Femur (tissue), 1 donor: ENCODE measurements around the gene RAB7A.
"Not testable (repeated sequence)": the region's sequence is repeated elsewhere in the genome, so short reads cannot be mapped to it uniquely, and the experiment has no call there.

ENCODE experiments used
- DNase-seq: peaks from one replicate; pipeline ENCODE4 v3.0.0-alpha.2; 2017

Gene RAB7A

DNA sequence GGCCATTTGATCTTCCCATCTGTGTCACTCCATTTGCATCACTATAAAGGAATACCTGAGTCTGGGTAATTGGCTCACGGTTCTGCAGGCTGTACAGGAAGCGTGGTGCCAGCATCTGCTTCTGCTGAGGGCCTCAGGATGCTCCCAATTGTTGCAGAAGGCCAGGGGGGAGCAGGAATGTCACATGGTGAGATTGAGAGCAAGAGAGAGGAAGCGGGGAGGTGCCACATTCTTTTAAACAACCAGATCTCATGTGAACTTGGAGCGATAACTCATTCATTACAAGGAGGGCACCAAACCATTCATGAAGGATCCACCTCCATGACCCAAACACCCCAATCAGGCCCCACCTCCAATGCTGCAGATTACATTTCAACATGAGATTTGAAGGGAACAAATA is 13.1 kb upstream of the RAB7A start:
- no peak for DNase-seq

DNA sequence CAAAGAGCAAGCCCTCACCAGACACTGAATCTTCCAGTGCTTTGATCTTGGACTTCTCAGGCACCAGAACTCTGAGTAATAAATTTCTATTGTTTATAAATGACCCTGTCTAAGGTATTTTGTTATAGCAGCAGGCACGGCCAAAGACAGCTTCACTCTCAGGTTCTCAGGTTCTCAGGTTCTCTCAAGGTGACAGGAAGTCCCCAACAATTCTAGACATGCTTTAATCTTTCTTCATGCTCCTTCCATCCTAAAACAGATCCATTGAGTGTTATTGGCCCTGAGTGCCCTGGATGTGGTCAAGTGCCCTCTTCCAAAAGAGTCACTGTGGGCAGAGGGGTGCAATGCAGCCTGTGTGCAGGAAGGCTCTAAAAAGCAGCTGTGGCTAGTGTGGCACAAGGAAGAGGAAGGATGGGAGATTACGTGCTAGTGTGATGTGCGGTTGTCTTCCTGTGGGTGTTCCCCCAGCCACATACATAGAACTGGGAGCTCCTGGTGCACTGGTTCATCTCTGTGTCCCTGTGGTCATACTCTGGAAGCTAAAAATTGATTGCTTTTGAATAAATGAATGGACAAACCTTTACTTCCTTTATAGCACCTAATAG is 11.0 kb upstream of the RAB7A start:
- DNase-seq: no peak

DNA sequence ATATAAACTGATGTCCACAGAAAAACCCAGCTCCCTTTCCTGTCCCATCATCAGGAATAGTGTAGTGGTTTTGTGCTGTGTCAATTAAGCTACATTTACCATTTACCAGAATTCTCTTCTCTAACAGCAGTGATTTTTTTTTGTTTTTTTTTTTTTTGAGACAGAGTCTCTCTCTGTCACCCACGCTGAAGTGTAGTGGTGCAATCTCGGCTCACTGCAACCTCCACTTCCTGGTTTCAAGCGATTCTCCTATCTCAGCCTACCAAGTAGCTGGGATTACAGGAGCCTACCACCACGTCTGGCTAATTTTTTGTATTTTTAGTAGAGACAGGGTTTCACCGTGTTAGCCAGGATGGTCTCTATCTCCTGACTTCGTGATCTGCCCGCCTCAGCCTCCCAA is 7.1 kb upstream of the RAB7A start:
- DNase-seq: not testable (repeated sequence)

DNA sequence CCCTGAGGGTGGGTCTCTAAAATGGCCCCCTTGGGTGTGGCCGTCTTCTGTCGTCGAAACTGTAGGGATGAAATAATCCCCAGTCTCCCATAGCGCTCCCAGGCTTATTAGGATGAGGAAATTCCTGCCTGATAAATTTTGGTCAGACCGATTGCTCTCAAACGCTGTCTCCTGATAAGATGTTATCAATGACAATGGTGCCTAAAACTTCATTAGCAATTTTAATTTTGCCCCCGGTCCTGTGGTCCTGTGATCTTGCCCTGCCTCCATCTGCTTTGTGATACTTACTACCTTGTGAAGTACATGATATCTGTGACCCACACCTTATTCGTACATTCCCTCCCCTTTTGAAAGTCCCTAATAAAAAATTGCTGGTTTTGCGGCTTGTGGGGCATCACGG is 5.1 kb upstream of the RAB7A start:
- DNase-seq: no peak

DNA sequence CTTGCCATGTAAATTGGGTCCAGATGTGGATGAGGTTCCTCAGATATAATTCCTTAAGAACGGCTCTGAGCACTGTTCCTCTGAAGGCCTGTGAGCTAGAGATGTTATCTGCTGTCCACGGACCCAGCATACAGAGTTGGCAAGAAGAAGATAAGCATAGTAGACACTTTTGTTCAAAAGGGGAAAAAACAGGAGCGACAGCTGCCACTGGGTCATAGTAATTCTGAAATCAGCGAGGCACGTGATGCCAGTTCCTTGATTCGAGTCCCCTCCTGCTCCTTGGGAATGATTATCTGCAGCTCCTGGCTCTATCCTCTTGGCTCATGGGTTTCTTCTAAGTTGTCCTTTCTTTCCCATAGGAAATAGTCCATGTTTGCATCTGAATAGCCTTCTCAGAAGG is 2.5 kb upstream of the RAB7A start:
- DNase-seq: no peak

DNA sequence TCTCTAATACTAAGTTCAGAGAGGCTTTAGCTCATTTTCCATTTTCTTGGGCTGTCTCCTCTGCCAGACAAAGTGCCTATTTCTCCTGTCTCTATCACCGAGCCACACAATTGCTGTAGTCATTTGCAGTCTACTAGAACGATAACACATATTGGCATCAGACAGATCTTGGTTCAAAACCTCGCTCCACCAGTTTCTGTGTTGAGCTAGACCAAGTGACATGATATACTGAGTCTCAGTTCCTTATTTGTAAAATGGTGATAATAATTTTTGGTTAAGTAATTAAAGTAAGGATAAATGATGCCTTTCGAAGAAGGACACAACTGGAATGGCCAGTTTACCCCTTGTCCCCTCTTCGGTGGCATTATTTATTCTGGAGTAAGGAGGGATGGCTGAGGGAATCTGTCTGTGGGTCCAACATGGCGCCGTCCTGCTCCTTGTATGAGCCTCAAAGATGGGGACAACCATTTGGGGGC is 398 bp upstream of the RAB7A start:
- DNase-seq: no peak

DNA sequence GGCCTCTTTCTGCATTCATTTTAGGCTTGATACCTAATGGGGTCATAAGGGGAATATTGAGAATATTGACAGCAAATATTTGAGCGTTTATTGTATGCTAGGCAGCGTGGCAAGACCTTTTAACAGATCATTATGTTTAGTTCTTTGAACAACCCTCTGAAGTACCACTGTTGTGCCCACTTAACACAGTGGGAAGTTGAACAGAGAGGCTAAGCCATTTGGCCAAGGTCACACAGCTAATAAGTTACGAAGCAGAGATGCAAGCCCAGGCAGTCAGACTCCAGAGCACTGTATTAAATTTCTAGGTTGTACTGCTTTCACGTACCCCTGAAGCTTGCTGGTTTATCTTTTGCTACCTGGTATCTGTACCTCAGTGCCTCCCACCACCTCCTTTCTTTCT is 1.1 kb downstream of the RAB7A start:
- no peak for DNase-seq

DNA sequence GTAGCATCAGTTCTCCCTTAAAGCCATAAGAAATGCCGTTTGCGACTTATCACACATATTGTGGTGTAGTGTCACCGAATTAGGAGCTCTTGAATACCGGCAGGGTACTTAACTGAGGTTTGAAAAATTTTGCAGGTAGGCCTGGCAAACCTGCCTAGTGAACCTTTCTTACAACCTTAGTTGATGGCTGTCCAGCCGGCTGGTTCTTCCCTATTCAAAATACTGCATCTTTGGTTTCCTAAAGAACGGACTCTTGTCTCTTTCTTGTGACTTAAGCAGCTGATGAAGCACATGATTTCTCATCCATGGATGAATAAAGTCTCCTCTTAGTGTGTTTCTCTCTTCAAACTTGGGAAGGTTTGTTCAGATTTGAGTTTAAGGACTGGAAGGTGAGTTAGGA is 1.5 kb downstream of the RAB7A start:
- DNase-seq: no peak

DNA sequence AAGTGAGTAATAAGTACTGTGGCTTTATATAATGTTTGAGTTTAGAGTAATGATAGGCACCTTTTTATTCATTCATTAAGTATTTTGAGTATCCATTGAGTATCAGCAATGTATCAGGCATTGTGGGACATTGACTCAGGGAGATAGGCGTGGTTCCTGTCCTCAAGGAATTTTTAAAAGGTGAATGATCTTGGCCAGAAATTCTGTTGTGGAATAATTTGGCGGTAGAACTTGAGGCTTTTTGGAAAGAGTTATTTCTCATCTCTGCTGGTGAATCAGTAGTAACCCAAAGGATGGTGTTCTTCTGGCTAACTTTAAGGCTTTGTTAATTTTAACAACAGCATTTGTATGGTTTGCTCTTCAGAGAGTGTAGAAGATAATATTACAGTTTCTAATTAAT is 2.0 kb downstream of the RAB7A start:
- no peak for DNase-seq

DNA sequence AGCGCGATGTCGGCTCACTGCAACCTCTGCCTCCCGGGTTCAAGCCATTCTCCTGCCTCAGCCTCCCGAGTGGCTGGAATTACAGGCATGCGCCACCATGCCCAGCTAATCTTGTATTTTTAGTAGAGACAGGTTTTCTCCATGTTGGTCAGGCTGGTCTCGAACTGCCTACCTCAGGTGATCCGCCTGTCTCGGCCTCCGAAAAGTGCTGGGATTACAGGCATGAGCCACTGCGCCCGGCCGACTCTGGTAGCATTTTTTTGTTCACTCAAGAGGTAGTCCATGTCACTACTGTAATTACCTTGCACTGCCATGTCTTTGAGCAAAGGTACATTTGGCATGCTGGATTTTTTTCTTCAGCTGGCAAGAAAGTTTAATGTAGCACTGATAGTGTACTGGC is 2.5 kb downstream of the RAB7A start:
- DNase-seq: not testable (repeated sequence)

DNA sequence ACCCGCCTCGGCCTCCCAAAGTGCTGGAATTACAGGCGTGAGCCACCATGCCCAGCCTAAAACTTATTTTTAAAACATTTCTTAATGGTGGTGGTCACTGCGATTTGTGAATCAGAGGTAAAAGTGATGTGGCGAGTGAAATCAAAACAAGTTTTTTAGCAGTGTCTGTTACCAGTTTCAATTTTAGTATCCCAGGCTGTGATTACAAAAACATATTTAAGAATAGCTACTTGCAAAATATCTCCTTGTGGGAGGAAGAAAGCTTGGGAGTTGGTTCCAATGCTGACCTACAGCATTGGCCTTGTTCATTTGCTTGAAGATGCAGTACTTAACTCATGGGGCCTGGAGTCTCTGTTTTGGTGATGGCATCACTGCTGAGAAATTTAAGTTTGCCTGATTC is 4.5 kb downstream of the RAB7A start:
- DNase-seq: no peak

DNA sequence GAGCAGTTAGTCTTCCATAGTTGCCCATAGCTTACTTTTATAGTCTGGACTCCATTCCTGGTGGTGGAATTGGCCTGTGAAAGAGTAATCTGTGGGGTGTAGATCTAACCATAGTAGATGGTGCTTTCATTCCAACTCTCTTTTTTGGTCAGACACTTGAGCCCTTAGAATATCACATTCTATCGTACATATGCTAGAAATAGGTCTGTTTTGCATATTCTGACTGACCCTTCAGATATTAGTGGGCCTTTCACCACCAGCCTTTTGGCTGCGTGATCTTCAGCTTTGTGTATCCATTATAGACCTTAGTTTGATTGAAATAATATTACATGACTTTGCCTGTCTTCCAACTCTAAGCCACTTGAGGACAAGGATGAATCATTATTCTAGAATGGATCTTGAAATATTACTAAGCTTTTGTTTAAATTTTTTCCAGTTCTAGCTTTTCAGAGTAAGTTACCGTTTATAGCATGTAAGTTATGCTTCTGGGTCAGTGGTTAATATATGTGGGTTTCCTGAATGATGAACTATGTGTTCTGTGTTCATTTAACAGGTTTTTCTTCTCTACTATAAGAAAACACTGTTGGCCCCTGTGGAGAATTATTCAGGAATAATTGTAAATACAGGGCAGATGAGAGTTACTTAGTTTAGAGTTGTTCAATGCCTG is 8.7 kb downstream of the RAB7A start:
- no peak for DNase-seq

DNA sequence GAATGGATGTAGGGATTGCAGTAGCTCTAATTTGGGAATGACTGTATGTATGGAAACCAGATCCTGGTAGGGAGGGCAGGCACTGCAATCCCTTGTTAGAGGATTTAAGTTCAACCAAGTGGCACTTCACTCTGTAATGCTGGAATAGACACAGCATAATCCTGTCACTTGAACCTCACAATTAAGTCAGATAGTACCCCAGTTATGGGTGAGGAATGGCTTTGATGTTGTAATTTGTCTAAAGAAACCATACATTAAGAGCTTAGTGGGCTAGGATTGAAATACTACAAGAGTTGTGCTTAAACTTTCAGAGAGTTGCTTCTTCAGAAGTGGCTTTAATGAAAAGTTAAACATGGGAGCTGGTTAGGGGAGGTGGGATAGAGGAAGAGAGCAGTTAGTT is 9.3 kb downstream of the RAB7A start:
- no peak for DNase-seq

DNA sequence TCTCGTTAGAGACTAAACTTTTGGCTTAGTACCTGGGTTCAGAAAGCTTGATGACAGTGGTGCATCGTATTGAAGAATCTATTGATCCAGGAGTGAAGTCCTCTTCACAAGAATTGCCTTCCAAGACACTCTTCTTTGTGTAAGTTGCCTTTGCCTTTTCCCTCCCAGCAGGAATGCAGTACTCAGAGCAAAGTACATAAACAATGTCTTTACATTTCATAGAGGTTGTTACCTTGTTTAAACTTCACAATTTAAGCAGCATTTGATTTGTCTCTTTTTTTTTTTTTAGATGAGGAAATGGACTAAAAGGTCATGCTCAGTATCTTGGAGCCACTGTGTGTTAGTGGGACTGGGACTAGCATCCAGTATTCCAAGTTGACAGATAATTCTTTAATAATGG is 9.9 kb downstream of the RAB7A start:
- no peak for DNase-seq

DNA sequence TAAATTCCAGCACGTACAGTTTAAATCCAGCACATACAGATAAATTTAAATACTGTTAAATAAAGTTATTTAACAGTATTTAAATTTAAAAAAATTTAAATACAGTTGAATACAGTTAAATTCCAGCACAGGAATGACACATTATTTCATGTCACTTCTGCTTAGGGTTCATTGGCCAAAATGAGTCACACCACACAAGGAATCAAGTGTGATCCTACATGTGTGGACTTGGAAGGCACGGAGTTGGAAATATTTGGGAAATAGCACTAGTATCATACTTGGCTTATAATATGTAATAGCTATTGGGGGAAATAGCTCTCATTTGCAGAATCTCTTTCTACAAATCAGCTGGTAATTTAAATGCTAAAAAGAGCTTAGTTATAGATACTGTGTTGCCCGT is 10.6 kb downstream of the RAB7A start:
- no peak for DNase-seq

DNA sequence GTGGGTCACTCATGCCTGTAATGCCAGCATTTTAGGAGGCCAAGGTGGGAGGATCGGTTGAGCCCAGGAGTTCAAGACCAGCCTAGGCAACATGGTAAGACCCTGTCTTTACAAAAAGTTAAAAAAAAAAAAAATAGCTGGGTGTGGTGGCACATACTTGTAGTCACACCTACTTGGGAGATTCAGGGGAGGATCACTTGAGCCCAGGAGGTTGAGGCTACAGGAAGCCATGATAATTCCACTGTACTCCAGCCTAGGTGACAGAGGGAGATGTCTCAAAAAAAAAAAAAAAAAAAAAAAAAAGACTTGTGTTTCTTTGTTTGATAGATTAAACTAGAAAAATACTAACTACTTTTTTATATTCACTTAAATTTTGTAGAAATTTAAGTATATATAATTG is 14.6 kb downstream of the RAB7A start:
- DNase-seq: no peak

DNA sequence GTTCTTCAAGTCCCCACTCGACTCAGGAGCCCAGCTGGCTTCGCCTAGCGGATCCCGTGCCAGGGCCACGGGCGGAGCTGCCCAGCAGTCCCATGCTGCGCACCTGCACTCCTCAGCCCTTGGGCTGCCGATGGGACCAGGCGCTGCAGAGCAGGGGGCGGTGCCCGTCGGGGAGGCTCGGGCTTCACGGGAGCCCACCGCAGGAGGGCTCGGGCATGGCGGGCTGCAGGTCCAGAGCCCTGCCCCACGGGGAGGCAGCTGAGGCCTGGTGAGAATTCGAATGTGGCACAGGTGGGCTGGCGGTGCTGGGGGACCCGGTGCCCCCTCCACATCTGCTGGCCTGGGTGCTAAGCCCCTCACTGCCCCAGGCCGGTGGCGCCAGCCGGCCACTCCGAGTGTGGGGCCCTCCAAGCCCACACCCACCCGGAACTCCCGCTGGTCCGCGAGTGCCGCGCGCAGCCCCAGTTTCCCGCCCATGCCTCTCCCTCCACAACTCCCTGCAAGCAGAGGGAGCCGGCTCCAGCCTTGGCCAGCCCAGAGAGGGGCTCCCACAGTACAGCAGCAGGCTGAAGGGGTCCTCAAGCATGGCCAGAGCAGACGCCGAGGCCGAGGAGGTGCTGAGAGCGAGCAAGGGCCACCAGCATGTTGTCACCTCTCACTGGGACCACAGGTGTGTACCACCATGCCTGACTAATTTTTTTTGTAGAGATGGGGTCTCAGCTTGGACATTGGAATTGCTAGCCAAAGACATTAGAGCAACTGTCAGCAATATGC is 17.0 kb downstream of the RAB7A start:
- no peak for DNase-seq

DNA sequence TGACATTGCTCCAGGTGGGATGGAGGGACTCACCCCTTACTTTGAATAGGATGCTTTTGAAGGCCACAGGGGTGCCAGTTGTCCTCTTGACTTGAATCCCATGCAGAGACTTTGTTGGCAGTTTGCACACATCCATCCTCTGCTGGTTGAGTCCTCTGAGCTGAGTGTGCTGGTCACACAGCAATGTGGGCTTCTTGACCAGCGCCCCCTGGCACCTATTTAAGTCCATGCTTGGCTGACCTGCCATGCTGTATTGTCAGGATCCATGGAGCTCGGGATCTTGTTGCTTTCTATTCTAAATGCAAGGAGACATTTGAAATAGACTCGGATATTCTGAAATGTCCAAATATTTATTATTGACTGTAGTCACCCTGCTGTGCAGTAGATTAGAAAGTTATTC is 19.8 kb downstream of the RAB7A start:
- no peak for DNase-seq

DNA sequence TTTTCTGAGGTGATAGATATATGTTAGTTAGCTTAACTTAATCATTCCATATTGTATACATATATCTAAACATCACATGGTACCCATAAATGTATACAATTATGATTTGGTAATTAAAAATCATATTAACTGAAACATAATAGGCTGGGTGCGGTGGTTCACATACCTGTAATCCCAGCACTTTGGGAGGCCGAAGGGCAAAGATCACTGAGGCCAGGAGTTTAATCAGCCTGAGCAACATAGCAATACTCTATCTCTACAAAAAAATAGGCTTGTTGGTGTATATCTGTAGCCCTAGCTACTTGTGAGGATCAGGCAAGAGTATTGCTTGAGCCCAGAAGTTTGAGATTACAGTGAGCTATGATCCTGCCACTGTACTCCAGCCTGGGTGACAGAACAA is 20.9 kb downstream of the RAB7A start:
- no peak for DNase-seq

DNA sequence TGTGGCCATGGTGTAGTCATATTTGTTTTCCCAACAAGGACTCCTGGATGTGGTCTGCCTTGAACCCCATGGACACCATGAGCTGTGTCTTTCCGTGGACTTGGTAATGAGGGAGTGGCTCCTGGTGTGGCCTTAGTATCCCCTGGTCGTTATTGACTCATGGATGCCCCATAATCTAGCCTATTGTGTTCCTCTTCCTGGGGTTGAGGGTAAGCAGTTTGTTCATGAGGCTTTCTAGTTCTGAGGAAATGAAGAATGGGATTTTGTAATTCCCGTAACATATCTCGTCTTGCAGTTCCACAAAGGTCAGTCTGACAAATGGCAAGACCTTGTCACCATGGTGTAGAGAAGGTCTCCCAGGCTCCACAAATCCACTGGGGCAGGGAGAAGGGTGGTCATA is 22.6 kb downstream of the RAB7A start:
- DNase-seq: no peak

DNA sequence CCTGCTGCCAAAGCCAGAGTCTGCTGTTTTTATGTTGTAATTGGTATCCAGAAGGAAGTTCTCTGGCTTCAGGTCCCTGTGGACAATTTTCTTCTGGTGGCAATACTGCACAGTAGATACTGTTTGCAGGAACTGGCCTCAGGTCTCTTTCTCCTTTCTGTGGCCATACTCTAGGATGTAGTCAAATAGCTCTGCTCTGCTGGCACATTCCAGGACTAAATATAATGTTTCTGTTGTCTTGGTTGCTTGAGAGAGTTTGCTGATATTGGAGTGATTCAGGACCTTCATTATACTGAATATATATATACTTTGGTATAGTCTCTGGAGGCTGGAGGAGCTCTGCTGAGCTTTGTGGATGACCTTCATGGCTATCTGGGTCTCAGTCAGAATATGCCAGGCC is 23.1 kb downstream of the RAB7A start:
- no peak for DNase-seq

DNA sequence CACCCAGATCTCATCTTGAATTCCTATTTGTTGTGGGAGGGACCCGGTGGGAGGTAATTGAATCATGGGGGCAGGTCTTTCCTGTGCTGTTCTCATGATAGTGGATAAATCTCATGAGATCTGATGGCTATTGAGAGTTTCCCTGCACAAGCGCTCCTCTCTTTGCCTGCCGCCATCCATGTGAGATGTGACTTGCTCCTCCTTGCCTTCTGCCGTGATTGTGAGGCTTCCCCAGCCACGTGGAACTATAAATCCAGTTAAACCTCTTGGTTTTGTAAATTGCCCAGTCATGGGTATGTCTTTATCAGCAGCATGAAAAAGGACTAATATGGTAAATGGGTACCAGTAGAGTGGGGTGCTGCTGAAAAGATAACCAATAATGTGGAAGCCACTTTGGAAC is 23.6 kb downstream of the RAB7A start:
- DNase-seq: not testable (repeated sequence)

DNA sequence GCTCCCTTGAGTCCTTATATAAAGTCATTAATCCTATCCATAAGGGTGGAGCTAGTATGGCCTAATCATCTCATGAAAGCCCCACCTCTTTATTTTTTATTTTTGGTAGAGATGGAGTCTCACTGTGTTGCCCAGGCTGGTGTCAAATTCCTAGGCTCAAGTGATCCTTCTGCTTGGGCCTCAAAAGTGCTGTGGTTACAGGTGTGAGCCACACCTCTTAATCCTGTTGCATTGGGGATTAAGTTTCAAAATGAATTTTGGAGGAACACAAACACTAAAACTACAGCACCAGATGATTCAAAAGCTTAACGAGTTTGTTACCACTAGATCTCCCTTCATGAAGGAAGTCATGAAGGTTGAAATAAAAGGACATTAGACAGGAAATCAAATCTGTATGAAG is 27.7 kb downstream of the RAB7A start:
- DNase-seq: no peak

DNA sequence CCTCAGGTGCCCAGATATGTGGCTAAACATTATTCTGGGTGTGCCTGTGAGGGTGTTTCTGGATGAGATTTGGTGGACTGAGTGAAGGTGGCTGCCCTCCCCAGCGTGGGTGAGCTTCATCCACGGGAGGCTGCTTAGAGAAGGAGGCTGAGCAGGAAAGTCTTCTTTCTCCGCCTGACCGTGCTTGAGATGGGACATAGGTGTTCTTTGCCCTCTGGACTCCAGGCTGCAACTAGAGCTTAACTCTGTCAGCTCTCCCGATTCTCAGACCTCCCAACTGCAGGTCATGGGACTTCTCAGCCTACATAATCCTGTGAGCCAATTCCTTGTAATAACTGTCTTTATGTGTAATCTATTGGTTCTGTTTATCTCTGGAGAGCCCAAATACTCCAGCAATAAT is 34.1 kb downstream of the RAB7A start:
- no peak for DNase-seq
